Duodenal mucosa (tissue), 2 donors: ENCODE results near the gene MGMT.

Source experiments
- H3K27ac ChIP-seq: one replicate; pipeline ENCODE4 v1.7.0; 2013; ENCODE audit warnings: low read depth, low read length
- H3K27me3 ChIP-seq, 2 donors: one replicate each; pipeline ENCODE4 v1.7.0; 2013; ENCODE audit warnings: low read length in 2 of 2, control low read depth in 1 of 2; ENCODE audit not compliant: insufficient read depth in 2 of 2, control insufficient read depth in 1 of 2
- H3K36me3 ChIP-seq, 2 donors: one replicate each; pipeline ENCODE4 v1.7.0; 2013; ENCODE audit warnings: low read length in 2 of 2, control low read depth in 1 of 2; ENCODE audit not compliant: insufficient read depth in 2 of 2, control insufficient read depth in 1 of 2
- H3K4me1 ChIP-seq, 2 donors: one replicate each; pipeline ENCODE4 v1.7.0; 2013; ENCODE audit warnings: low read length in 2 of 2, control low read depth in 1 of 2; ENCODE audit not compliant: insufficient read depth in 2 of 2, control insufficient read depth in 1 of 2
- H3K4me3 ChIP-seq, 2 donors: one replicate each; pipeline ENCODE4 v1.7.0; 2013; ENCODE audit warnings: low read length in 2 of 2, low read depth in 1 of 2
- H3K9ac ChIP-seq, 2 donors: one replicate each; pipeline ENCODE4 v1.7.0; 2013; ENCODE audit warnings: low read length in 2 of 2, low read depth in 1 of 2
- H3K9me3 ChIP-seq, 2 donors: one replicate each; pipeline ENCODE4 v1.7.0; 2013; ENCODE audit warnings: low read length in 2 of 2, control low read depth in 1 of 2; ENCODE audit not compliant: control insufficient read depth in 1 of 2

Gene MGMT

GRCh38 chr10:129550076-129550475, 83.0 kb downstream of the MGMT start:
- Histone ChIP-seq H3K4me3 (no peak overlapping the region), H3K27me3 (no peaks in the 10 kb centered on the region), H3K27ac (no peak overlapping the region), H3K36me3 (no peaks in the 10 kb centered on the region), H3K9me3 (no peaks in the 10 kb centered on the region), H3K9ac (no peak overlapping the region), H3K4me1 (no peaks in the 10 kb centered on the region)

GRCh38 chr10:129550658-129551057, 83.6 kb downstream of the MGMT start:
- no peak overlapping the region for H3K27ac ChIP-seq
- no peaks in the 10 kb centered on the region for H3K4me1 ChIP-seq
- H3K4me3 ChIP-seq = no peak overlapping the region
- H3K9ac ChIP-seq = no peak overlapping the region
- H3K9me3 ChIP-seq = no peaks in the 10 kb centered on the region
- no peaks in the 10 kb centered on the region for H3K27me3 ChIP-seq
- H3K36me3 ChIP-seq = no peaks in the 10 kb centered on the region

- Histone ChIP-seq H3K4me3 (no peak overlapping the region), H3K36me3 (no peaks in the 10 kb centered on the region), H3K4me1 (no peaks in the 10 kb centered on the region), H3K9me3 (no peaks in the 10 kb centered on the region), H3K9ac (no peak overlapping the region), H3K27ac (no peak overlapping the region), H3K27me3 (no peaks in the 10 kb centered on the region)
These were observed 85.1 kb downstream of the MGMT start for GRCh38 chr10:129552119-129552518.

- Histone ChIP-seq H3K27me3 (no peaks in the 10 kb centered on the region), H3K9ac (no peak overlapping the region), H3K4me3 (no peak overlapping the region), H3K36me3 (no peaks in the 10 kb centered on the region), H3K9me3 (no peaks in the 10 kb centered on the region), H3K4me1 (no peaks in the 10 kb centered on the region), H3K27ac (no peak overlapping the region)
These were observed 86.9 kb downstream of the MGMT start for GRCh38 chr10:129553928-129554327.

DNA sequence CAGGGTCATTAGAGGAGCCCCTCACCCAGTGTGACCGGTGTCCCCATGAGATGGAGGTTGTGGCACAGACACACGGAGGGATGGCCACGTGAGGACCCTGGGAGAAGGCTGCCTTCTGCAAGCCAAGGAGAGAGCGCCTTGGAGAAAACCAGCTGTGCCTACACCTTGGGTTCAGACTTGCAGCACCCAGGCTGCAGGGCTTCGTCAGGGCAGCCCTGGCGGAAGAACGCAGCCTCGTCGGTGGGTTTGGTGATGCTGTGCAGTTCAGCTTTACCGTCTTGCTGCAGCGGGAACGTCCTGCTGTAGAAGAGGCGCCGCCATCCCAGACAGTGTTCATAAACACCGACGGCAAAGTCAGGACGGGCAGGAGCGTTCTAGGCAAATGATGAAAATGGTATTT, 89.3 kb downstream of the MGMT start:
- no peak overlapping the region for H3K27ac ChIP-seq
- no peaks in the 10 kb centered on the region for H3K4me1 ChIP-seq
- H3K36me3 ChIP-seq = no peaks in the 10 kb centered on the region
- H3K27me3 ChIP-seq = no peaks in the 10 kb centered on the region
- no peak overlapping the region for H3K9ac ChIP-seq
- no peak overlapping the region for H3K4me3 ChIP-seq
- no peaks in the 10 kb centered on the region for H3K9me3 ChIP-seq

DNA sequence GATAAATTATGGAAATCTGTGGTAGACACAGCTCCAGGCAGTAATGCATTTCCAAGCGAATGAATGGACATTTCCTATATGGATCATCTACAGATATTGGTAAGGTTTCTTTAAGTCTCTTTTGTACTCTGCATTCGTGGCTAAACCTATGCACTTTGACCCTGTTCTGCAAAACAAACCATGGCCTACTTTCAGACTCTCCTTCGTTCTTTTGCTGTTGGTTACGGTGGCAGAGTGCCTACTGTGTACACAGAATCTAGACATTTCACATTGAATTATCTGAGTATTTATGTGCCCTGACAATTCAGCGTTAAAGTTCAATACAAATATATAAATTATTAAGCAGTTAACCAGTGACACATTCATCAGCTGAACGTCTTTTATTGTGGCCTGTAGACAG, 93.3 kb downstream of the MGMT start:
- no peaks in the 10 kb centered on the region for H3K36me3 ChIP-seq

DNA sequence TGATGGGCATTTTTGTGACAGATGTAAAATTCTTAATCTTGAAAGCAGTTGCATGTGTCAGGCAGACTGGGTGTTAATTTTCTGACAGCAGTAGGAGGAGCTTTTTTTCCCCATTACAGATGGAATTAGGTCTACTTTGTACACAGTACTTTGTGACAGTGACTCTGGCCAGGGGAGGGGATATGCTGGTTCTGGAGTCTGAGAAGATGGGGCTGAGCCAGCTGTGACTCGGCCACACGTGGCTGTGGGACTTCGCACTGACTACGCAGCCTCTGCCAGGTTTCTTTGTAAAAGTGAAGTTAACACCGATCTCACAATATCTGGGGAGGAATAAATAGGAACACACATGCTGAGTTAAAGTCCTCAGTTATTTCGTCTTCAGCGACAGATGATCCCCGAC, 95.4 kb downstream of the MGMT start:
- H3K4me1 ChIP-seq = no peaks in the 10 kb centered on the region
- no peaks in the 10 kb centered on the region for H3K27me3 ChIP-seq
- no peaks in the 10 kb centered on the region for H3K36me3 ChIP-seq
- H3K9ac ChIP-seq = no peak overlapping the region
- H3K9me3 ChIP-seq = no peaks in the 10 kb centered on the region
- no peak overlapping the region for H3K27ac ChIP-seq
- no peak overlapping the region for H3K4me3 ChIP-seq

More for the DNA sequence above, 93.3 kb downstream of the MGMT start:
- Histone ChIP-seq H3K9ac (no peak overlapping the region), H3K9me3 (no peaks in the 10 kb centered on the region), H3K4me1 (no peaks in the 10 kb centered on the region), H3K27ac (no peak overlapping the region), H3K27me3 (no peaks in the 10 kb centered on the region), H3K4me3 (no peak overlapping the region)

- Histone ChIP-seq H3K9ac (no peak overlapping the region), H3K27me3 (no peaks in the 10 kb centered on the region), H3K27ac (no peak overlapping the region), H3K36me3 (peaks cover 0 to 3% of the 10 kb centered on the region in 2 donors), H3K9me3 (no peaks in the 10 kb centered on the region), H3K4me3 (no peak overlapping the region), H3K4me1 (no peaks in the 10 kb centered on the region)
These were observed 97.9 kb downstream of the MGMT start for GRCh38 chr10:129564923-129565322.

- Histone ChIP-seq H3K36me3 (peaks cover 0 to 3% of the 10 kb centered on the region in 2 donors), H3K4me1 (no peaks in the 10 kb centered on the region), H3K27me3 (no peaks in the 10 kb centered on the region), H3K27ac (no peak overlapping the region), H3K9ac (no peak overlapping the region), H3K4me3 (no peak overlapping the region), H3K9me3 (no peaks in the 10 kb centered on the region)
These were observed 101.7 kb downstream of the MGMT start for GRCh38 chr10:129568583-129569344.

- Histone ChIP-seq H3K4me1 (no peaks in the 10 kb centered on the region), H3K9me3 (no peaks in the 10 kb centered on the region), H3K9ac (no peak overlapping the region), H3K27me3 (no peaks in the 10 kb centered on the region), H3K4me3 (no peak overlapping the region), H3K36me3 (peaks cover 0 to 3% of the 10 kb centered on the region in 2 donors), H3K27ac (no peak overlapping the region)
These were observed 103.1 kb downstream of the MGMT start for GRCh38 chr10:129570185-129570584.
